ENCODE results near the gene DDI2. TPM values are rescaled to one million over a fixed set of nuclear protein-coding genes. Genes with fewer than 3 reads are reported as not detected.

DDI2 gene
- total and polyA plus RNA-seq, 10 of the 15 experiments (the other 5 are each of a cell fraction or from before 2014, with no cell fraction given) = 3.3 to 33.1 (median 11.6) TPM

DNA sequence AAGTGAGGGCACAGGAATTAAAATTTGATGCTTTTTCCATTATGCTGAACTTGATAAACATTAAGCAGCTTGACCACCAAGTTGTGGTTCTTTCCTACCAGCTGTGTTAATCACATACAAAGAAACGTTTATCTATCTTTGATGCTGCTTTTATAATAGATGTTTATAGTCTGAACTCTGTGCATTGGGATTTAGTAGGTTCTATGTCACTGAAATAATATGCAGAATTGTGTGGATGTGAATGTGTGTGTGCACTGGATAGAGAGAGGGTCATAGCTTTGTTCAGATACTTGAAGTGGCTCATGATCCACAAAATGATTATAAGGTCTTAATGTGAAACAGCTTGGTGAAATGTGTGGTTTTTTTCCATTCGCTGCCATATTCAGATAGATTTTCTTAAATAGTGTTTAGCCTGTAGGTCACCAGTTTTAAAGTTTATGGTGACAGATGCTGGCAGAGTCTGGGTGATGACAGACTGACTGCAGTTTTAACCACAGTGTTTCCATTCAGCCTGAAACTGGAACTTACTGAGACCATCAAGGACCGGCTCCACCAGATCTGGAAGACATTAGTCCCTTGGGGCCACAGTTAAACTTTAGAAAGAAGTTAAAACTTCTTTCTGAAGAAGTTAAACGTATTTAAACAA, 10.2 kb downstream of the DDI2 start (continued):
- TF ChIP-seq, protein P1, sequence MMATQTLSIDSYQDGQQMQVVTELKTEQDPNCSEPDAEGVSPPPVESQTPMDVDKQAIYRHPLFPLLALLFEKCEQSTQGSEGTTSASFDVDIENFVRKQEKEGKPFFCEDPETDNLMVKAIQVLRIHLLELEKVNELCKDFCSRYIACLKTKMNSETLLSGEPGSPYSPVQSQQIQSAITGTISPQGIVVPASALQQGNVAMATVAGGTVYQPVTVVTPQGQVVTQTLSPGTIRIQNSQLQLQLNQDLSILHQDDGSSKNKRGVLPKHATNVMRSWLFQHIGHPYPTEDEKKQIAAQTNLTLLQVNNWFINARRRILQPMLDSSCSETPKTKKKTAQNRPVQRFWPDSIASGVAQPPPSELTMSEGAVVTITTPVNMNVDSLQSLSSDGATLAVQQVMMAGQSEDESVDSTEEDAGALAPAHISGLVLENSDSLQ (IDR thresholded peaks at IDR 0.05) = peak; percentile 58; the same call in 1 of the 2 replicates
- TF ChIP-seq MEF2B (IDR thresholded peaks at IDR 0.05; ENCODE audit: partially characterized antibody, poor library complexity, severe bottlenecking) (peak; percentile 88), MTA2 (IDR thresholded peaks at IDR 0.05; ENCODE audit: low read depth) (0 out of 2 replicates have a peak, but pooled peaks have one; percentile 8), CBFB (IDR thresholded peaks at IDR 0.05; ENCODE audit: low read depth) (no peak), POU2F2 (IDR thresholded peaks at IDR 0.05; ENCODE audit: borderline replicate concordance, low read depth, low read length) (no peak), HDAC6 (IDR thresholded peaks at IDR 0.05; ENCODE audit: unreplicated experiment) (no peak), RELA (IDR thresholded peaks at IDR 0.05; ENCODE audit: borderline replicate concordance, partially characterized antibody) (no peak), ZNF207 (IDR thresholded peaks at IDR 0.05; ENCODE audit: borderline replicate concordance) (no peak), NFYB (IDR thresholded peaks at IDR 0.05; ENCODE audit: insufficient read depth, low read depth, low read length) (no peak), FOXK2 (IDR thresholded peaks at IDR 0.05) (no peak), YBX1 (IDR thresholded peaks at IDR 0.05) (no peak)
- TF ChIP-seq, protein P2, sequence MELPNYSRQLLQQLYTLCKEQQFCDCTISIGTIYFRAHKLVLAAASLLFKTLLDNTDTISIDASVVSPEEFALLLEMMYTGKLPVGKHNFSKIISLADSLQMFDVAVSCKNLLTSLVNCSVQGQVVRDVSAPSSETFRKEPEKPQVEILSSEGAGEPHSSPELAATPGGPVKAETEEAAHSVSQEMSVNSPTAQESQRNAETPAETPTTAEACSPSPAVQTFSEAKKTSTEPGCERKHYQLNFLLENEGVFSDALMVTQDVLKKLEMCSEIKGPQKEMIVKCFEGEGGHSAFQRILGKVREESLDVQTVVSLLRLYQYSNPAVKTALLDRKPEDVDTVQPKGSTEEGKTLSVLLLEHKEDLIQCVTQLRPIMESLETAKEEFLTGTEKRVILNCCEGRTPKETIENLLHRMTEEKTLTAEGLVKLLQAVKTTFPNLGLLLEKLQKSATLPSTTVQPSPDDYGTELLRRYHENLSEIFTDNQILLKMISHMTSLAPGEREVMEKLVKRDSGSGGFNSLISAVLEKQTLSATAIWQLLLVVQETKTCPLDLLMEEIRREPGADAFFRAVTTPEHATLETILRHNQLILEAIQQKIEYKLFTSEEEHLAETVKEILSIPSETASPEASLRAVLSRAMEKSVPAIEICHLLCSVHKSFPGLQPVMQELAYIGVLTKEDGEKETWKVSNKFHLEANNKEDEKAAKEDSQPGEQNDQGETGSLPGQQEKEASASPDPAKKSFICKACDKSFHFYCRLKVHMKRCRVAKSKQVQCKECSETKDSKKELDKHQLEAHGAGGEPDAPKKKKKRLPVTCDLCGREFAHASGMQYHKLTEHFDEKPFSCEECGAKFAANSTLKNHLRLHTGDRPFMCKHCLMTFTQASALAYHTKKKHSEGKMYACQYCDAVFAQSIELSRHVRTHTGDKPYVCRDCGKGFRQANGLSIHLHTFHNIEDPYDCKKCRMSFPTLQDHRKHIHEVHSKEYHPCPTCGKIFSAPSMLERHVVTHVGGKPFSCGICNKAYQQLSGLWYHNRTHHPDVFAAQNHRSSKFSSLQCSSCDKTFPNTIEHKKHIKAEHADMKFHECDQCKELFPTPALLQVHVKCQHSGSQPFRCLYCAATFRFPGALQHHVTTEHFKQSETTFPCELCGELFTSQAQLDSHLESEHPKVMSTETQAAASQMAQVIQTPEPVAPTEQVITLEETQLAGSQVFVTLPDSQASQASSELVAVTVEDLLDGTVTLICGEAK (IDR thresholded peaks at IDR 0.05; ENCODE audit: borderline replicate concordance) = no peak
- TF ChIP-seq, protein P3, sequence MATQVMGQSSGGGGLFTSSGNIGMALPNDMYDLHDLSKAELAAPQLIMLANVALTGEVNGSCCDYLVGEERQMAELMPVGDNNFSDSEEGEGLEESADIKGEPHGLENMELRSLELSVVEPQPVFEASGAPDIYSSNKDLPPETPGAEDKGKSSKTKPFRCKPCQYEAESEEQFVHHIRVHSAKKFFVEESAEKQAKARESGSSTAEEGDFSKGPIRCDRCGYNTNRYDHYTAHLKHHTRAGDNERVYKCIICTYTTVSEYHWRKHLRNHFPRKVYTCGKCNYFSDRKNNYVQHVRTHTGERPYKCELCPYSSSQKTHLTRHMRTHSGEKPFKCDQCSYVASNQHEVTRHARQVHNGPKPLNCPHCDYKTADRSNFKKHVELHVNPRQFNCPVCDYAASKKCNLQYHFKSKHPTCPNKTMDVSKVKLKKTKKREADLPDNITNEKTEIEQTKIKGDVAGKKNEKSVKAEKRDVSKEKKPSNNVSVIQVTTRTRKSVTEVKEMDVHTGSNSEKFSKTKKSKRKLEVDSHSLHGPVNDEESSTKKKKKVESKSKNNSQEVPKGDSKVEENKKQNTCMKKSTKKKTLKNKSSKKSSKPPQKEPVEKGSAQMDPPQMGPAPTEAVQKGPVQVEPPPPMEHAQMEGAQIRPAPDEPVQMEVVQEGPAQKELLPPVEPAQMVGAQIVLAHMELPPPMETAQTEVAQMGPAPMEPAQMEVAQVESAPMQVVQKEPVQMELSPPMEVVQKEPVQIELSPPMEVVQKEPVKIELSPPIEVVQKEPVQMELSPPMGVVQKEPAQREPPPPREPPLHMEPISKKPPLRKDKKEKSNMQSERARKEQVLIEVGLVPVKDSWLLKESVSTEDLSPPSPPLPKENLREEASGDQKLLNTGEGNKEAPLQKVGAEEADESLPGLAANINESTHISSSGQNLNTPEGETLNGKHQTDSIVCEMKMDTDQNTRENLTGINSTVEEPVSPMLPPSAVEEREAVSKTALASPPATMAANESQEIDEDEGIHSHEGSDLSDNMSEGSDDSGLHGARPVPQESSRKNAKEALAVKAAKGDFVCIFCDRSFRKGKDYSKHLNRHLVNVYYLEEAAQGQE (IDR thresholded peaks at IDR 0.05; ENCODE audit: low read depth, low read length) = no peak
- TF ChIP-seq, protein P4, sequence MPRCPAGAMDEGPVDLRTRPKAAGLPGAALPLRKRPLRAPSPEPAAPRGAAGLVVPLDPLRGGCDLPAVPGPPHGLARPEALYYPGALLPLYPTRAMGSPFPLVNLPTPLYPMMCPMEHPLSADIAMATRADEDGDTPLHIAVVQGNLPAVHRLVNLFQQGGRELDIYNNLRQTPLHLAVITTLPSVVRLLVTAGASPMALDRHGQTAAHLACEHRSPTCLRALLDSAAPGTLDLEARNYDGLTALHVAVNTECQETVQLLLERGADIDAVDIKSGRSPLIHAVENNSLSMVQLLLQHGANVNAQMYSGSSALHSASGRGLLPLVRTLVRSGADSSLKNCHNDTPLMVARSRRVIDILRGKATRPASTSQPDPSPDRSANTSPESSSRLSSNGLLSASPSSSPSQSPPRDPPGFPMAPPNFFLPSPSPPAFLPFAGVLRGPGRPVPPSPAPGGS (IDR thresholded peaks at IDR 0.05; ENCODE audit: borderline replicate concordance, insufficient read depth, low read depth, low read length, poor library complexity, severe bottlenecking) = no peak
- TF ChIP-seq, protein P5, sequence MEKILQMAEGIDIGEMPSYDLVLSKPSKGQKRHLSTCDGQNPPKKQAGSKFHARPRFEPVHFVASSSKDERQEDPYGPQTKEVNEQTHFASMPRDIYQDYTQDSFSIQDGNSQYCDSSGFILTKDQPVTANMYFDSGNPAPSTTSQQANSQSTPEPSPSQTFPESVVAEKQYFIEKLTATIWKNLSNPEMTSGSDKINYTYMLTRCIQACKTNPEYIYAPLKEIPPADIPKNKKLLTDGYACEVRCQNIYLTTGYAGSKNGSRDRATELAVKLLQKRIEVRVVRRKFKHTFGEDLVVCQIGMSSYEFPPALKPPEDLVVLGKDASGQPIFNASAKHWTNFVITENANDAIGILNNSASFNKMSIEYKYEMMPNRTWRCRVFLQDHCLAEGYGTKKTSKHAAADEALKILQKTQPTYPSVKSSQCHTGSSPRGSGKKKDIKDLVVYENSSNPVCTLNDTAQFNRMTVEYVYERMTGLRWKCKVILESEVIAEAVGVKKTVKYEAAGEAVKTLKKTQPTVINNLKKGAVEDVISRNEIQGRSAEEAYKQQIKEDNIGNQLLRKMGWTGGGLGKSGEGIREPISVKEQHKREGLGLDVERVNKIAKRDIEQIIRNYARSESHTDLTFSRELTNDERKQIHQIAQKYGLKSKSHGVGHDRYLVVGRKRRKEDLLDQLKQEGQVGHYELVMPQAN (conservative IDR thresholded peaks at IDR 0.05) = no peak

All from GM12878 (cell line).